ENCODE results near the gene WDR70.

DNA sequence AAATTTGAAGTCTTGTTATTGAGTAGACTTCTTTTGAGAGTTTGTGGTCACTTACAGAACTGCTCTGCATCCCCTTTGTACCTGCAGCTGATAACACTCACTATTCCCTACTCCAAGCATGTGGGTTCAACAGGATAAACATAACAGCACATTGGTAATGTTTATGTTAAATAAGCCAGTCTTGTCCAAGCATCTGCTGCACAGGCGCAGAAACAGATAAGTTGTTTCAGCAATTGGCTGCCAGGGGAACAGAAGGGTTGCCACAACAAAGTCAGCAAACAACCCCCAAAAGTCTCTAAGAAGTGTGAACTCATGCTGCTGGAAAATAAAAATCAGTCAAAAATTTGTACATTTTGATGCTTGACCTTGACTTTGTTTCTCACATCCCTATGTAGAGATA lies 286.2 kb downstream of the WDR70 start:
- TF ChIP-seq POLR2A (IDR thresholded peaks at IDR 0.05) = no peak
- TF ChIP-seq, protein P1, sequence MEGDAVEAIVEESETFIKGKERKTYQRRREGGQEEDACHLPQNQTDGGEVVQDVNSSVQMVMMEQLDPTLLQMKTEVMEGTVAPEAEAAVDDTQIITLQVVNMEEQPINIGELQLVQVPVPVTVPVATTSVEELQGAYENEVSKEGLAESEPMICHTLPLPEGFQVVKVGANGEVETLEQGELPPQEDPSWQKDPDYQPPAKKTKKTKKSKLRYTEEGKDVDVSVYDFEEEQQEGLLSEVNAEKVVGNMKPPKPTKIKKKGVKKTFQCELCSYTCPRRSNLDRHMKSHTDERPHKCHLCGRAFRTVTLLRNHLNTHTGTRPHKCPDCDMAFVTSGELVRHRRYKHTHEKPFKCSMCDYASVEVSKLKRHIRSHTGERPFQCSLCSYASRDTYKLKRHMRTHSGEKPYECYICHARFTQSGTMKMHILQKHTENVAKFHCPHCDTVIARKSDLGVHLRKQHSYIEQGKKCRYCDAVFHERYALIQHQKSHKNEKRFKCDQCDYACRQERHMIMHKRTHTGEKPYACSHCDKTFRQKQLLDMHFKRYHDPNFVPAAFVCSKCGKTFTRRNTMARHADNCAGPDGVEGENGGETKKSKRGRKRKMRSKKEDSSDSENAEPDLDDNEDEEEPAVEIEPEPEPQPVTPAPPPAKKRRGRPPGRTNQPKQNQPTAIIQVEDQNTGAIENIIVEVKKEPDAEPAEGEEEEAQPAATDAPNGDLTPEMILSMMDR (IDR thresholded peaks at IDR 0.05) = no peak
- TF ChIP-seq EP300 (IDR thresholded peaks at IDR 0.05) = no peak

Measured in ovary (tissue), 3 donors.